NCI-H187 (cell line): ENCODE data around the gene REPIN1.
A peak's percentile ranks its signal among the peaks of the same experiment; 100 is the strongest.

Source experiments
- DNase-seq, 2 experiments: peaks; one replicate each; lab custom pipeline; 2025; lab: John Stamatoyannopoulos, UW

REPIN1 gene

DNA sequence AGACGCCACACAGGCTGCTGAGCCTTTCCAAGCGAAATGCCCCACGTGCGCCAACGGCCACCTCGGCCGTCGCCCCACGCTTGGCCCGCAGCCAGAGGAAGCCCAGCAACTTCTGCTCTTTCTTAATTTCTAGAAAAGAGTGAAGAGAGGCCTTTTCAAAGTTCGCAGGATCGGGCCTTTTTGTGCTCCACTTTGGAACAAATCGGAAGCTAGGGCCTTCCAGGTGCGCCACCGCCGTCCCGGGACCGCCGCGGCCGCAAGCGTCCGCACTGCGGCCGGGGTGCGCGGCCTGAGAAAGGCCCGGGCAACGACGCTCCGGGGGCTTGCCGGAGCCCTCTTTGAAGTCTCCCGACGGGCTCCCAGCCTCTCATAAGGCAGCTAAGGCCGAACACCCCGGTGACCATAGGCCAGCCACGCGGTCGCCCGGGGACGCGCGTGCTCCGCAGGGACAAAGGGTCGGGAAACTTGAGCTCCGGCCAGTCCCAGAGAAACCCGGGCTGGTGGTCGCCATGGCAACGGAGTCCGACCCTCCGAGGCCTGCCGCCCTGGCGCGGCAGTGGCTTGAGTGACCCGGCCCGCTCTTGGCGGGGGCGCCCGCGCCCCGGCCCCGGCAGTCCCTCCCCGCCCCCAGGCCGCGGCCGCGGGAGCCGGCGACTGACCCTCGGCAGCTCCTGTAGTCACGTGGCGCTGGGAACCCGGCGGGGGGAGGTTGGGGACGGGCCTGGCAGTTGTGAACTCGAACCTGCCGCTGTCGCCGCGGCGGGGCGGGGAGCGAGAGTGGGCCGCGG, at the start of gene REPIN1:
REPIN1 (plus strand) TSS at position 727 of the 788 bp plus-strand sequence. CDS start 890 bp downstream, outside the sequence.
- peak; percentile 69 to 85 for DNase-seq

DNA sequence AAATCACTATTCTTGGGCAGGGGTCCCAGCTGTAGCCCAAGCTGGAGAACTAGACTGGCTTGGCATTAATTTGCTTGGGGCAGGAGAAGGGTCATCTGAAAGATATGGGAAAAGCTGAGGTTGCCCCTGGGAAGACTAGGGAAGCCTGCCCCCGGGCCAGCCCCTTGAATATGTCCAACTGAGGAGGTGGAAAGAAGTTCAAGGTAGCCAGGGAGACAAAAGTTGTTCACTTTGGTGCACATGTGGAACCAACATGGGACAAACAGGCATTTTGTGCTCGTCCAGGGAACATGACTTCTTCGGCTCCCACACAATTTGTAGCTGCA, 46.9 kb upstream of the REPIN1 start:
- no peak for DNase-seq

DNA sequence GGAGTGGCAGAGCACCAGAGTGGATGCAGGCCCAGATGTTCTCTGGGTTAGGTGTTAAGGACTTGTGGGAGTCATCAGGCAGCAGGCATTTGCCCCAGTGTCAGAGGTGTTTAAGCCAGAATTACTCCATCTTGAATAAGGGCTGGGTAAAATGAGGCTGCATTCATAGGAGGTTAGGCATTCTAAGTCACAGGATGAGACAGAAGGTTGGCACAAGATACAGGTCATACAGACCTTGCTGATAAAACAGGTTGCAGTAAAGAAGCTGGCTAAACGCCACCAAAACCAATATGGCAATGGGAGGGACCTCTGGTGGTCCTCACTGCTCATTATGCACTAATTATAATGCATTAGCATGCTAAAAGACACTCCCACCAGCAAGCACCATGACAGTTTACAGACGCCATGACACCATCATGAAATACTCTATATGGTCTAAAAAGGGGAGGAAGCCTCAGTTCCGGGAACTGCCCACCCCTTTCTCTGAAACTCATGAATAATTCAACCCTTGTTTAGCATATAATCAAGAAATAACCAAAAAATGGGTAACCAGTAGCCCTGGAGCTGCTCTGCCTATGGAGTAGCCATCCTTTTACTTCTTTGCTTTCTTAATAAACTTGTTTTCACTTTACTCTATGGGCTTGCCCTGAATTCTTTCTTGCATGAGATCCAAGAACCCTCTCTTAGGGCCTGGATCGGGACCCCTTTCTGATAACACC, 46.3 kb upstream of the REPIN1 start:
- DNase-seq = no peak

DNA sequence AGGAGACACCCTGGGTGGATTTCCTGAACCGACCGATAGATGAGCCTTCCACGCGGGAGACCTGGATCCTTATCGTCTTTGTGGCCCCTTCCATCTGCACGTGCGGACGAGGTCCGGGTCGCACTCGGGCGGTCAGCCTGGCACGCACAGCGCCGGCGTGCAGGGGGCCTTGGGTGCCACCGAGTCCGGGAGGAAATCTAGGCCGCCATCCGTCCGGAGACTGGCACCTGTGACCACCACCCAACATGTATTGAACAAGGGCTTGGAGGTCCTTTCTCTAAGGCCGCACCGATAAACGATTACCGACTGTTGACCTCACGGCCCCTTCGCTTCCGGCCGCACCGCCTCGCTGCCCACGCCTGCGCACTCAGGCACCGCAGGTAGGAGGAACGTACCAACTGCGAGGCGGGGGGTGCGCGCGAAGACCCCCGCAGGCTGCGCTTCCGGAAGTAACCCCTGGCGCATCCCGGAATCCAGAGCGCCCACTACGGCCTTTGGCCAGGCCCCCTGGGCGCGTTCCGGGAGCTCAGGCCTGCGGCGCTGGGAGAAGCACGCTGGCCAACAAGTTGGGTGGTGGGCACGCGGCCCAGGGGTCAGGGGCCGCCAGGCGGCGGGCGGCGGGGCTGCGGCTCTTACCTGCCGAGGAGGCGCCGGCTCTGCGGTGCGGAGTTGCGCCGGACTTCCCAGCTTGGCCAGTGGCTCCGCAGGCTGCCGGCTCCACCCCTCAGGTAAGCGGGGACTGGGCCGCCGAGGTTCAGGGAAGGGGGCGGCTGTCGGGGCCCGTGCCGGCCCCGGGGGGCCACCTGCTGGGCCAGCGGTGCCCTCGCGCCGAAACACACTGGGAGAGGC, 45.6 kb upstream of the REPIN1 start, which contains the start of the genes ACTR3C and LRRC61:
ACTR3C (minus strand) TSS at position 713 of the 849 bp plus-strand sequence. CDS start 28,249 bp downstream, outside the sequence.
LRRC61 (plus strand) TSS at position 523 of the 849 bp plus-strand sequence. CDS start 13,507 bp downstream, outside the sequence.
- DNase-seq = peak; percentile 24 to 53

DNA sequence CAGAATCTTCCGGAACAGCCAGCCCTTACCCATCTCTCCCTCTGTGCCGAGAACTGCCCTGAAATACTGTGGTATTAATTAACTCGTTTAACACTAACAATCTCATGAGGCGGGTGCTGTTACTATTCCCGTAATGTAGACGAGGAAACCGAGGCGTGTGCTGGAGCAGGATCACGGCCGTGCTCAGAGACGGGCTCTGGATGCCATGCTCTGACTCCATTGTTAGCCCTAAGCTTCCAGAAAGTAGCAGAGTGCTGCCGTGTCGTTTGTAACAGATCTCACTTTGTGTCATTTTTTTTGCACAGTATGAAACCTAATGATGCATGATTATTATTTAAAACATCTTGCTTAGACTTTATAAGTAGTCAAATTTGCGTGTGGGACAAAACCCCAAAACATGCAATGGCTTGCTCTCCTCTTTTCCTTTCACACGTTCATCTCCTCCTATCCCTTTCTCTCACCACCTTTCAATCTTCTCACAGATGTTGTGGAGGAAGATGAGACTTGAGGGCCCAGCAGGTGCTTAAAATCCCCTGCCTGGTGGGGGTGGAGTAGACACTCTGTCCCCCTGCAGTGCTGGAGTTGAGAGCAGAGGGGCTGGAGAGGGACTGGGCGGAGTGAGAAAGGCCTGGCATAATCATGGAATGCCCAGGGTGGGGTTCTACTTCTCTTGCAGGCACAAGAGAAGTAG, 44.8 kb upstream of the REPIN1 start:
- peak in 1 of 2 experiments; percentile 53 for DNase-seq

DNA sequence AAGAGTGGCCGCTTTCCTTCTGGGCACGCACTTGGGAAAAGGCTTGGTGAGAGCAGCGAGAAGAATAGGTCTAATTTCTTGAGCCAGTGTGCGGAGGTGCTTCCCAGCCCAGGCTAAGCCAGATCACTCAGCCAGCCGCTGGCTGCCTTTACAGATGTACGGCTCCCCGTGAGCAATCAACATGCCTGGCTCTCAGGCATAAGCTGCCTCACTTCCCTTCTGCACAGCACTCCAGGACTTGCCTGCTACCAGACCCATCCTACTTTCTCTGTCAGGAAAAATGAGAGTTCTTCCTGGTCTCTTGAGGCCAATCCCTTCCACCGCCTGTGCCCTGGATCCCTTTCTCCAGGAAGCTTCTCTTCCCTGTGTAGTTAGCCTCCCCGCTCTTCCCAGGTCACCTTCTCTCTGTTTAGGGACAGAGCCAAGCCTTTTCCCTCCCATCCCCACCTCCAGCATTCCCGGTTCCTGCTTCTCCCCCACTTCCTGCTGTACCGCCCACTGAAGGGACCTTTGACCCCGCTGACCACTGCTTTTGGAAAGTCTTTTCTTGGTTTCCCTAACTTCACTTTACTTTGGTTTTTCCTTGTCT, 44.2 kb upstream of the REPIN1 start:
- no peak for DNase-seq

DNA sequence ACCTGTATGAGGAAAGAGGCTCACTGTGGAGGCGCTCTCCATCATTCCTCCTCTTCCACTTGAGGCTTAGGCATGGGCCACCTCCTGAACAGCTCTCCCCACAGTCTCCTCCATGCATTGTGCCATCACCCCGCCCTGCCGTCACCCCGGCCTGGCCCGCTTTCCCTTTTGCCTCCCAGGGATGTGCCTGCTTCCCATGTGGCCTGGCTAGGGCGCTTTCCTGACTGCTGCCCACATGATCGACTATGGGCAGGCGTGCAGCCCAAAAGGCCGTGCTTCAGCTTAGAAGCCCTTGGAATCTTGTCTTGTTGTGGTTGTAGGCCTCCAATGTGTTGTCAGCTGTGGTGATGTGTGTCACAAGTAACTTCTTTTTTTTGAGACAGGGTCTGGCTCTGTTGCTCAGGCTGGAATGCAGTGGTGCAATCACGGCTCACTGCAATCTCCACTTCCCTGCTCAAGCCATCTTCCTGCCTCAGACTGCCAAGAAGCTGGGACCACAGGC, 43.5 kb upstream of the REPIN1 start:
- no peak for DNase-seq

DNA sequence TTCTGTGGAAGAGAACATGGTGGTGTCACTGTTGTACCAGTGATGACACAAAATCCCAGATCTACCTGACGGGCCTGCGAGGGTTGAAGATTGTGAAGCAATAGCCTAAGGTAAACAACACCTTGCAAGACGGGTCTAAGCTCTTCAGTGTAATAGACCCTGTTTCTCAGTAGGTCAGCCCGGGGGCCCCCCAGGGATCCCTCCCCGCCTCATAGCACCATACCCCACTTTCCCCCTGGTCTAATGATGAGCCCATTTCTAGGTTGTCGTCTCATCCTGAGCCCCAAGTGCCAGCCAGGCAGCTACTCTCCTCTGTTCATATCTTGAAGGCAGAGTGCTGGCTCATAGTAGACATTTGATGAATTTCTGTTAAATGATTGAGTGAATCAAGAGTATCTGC, 42.7 kb upstream of the REPIN1 start:
- DNase-seq = no peak

DNA sequence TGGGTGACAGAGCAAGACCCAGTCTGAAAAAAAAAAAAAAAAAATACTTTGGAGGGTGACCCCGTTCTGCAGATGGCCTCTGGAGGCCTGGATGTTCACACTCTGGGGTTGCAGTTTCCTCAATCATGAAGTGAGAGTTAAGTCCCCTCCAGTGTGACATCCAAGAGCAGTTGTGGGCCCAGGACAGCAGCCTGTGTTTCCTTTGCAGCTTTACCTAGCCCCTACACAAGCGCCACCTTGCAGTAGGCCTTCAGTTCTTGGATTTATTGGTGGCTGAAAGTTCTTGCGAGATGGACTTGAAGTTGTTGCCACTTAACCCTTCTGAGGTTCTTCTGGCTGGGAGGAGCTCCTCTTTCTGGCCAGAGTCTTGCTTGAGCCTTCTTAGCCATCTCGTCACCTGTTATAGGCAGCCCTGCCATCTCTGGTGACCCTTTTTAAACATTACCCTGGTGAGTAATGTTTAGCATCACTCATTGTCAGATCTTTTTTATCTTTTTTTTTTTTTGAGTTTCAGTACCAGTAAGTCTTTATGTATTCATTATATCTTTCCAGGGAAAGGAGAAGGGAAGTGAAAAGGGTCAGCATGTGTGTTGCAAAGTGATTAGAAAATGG, 41.9 kb upstream of the REPIN1 start:
- DNase-seq = no peak

DNA sequence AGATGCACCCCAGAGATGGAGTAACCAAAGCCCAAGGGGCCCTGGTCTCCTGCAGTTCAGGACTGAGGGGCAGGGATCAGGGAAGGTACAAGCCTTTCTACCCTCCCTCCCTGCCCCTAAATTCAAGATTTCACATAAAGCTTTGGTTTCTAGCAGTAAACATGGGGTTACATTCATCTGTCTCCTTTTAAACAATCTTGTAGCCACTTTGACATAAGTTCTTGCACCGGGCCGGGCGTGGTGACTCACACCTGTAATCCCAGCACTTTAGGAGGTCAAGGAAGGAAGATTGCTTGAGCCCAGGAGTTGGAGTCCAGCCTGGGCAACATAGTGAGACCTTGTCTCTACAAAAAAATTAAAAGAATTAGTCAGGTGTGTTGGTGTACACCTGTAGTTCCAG, 41.3 kb upstream of the REPIN1 start:
- no peak for DNase-seq

DNA sequence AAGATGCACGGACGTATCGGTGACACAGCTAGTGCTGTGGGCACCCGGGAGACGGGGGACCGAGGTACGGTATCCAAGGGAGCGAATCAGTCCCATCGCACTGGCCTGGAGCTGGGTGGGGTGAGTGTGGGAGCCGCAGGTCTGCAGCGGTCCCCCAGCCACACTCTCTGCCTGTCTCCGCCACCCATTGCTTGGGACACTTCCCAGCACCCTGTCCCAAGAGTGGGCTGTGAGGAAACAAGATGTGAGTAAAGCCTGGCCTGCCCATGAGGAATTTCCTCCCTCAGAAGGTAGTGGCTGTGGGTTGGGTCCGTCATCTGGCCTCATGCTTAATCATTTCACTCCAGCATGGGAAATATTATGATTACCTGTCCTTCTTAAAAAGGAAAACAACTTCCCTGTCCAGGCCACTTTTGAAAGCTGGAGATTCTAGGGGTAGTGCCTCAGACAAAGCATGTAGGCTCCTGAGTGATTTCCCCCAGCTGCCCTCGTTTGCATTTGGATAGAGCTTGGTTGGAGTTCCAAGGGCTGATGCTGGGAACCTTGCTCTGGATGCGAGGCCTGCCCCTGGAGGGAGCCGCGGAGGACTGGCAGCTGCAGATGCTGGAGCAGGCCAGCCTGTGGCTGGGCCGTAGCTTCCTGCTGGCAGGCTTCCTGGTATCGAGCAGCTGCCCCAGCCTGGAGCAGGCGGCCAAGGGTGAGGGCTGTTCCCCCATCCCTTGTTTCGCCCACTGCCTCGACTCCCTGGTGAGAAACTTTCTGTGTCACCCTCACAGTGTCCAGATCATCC, 39.1 kb upstream of the REPIN1 start:
- DNase-seq = no peak

DNA sequence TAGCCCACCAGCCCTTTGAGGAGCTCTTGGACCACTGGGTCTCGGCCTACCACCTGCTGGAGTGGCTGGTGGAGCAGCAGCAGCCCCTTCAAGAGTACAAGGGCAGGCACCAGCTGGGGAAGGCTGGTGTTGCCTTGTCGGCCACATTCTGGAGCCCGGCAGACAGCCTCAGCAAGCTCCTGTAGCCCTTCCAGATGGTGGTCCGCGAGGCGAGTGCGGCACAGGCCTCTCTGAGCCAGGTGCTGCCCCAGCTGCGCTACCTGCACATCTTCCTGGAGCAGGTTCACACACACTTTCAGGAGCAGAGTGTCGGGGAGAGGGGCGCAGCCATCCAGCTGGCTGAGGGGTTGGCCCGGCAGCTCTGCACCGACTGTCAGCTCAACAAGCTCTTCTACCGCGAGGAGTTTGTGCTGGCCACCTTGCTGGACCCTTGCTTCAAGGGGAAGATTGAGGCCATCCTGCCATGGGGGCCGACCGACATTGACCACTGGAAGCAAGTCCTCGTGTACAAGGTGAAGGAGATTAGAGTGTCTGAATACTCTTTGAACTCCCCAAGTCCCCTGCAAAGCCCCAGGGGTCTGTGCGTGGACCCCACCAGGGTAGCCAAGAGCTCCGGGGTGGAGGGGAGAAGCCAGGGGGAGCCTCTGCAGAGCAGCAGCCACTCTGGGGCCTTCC, 38.3 kb upstream of the REPIN1 start:
- no peak for DNase-seq

DNA sequence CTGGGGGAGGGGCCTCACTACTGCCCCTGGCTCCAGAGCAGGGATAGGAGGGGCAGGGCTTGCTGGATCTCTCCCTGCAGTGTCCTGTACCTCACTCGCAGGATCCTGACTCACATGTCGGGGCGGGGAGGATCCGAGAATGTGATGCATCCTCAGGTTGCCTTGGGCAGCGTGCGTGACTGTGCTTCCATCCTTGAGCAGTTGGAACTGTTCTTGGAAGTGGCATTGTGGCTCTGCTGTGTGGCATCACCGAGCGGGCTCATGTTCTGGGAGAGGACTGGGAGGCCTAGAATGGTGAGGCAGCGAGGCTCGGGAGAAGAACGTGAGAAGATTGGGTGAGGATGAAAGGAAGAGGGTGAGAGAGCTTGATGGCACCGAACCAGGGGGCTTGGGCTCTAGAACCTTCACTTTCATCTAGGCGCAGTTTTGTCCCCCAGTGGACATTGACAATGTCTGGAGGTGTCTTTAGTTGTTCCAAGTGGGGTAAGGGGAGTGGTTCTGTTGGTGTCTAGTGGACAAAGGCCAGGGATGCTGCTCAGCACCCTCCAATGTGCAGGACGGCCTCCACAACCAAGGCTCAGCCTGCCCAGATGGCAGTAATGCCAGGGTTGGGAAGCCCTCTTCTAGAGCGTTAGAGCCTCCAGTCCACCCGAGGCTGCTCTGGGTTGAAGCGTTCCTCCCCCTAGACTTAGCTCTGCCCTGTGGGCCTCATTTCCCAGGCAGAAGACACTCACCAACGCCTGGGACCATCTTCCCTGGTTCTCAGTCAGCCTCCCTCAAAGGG, 35.6 kb upstream of the REPIN1 start:
- no peak for DNase-seq

DNA sequence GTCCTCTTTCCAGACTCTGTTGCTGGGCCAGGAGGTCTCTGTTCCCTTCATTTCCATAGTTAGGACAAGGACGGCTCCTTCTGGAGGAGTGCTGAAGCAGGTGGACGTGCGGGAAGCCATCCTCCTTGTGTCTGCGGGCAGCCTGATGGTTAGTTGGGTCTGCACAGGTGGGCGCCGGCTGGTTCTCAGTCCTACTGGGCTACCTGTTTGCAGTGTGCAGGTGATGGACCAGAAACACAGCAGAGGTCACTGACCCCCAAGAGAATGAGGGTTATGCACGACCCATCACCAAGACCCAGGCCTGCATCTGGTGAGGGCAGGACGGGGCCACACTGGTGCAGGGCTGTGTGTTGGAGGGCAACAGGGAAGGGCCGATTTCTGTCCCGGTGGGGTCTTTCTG, 35.0 kb upstream of the REPIN1 start:
- DNase-seq = no peak

DNA sequence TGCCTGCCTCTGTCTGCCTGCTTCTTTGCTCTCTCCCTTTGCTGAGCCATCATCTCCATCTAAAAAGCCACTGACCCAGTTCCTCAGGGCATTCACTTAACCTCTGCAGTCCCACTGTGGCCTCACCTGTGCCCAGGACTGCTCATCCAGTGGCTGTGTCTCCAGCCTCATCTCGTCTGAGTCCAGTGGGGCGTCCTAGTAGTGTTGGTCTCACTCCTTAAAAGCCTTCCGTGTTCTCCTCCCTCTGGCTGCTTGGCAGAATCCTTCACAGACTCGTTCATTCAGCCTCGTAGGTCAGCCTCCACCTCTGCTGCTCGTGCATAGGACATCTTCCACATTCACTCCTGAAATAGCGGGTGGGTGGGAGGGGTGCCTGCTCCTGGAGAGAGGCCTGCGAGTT, 34.5 kb upstream of the REPIN1 start:
- DNase-seq = no peak

DNA sequence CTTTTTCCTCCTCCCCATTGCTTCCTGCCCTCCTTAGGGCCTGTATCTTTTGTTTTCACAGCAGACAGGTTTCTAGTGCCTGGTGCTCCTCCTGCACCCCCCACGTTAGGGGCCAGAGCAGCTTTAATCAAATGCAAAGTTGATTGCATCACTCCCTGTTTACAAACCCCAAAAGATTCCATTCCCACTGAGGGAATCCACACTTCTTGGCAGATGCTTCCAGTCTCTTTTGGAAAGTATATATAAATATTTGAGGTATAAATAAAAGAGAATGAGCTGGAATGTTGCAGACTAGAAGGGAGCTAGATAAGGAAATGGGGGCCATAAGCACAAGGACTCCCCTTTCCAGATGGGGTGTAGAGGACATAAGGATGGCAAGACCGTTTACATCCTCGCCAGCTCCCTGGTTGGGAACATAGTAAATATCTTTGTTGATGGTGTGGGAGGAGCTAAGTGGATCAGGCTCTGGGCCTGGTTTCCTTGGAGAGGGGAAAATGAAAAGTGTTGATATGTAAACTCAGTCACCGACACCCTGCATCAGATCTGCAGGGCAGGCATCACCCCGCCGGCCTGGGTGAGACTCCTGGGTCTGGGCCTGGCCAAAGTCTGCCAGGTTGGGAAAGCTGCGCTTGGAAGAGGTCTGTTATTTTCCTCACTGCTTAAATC, 33.4 kb upstream of the REPIN1 start:
- DNase-seq = no peak

DNA sequence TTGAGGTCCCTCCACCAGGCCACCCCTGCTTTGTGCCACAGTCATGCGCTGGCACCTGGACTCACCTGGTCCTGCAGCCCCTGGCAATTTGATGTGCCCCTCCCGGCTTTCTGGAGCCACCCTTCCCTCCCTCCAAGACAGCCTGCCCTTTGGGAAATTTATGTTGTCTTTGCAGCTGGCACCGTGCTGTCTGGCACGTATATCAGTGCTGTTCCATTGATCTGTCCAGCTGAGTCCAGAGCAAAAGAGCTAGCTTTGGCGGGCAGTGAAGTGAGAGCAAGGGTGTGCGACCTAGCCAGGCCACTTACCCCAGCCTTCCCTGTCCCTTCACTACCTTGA, 32.9 kb upstream of the REPIN1 start:
- no peak for DNase-seq

DNA sequence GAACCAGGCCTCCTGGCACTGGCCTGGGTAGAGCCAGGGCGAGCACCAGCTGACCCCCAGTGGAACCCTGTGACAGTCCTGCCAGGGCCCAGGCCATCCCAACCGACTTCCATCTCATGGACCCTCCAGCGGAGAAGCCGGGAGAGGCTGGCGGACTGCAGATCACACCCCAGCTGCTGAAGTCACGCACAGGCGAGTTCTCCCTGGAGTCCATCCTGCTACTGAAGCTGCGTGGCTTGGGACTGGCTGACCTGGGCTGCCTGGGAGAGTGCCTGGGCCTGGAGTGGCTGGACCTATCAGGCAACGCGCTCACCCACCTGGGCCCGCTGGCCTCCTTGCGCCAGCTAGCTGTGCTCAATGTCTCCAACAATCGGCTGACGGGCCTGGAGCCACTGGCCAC, 31.9 kb upstream of the REPIN1 start:
- no peak for DNase-seq
